ENCODE results near the gene TBKBP1. TPM values are rescaled to one million over a fixed set of nuclear protein-coding genes. Genes with fewer than 3 reads are reported as not detected.

TBKBP1 gene
- total and polyA plus RNA-seq, 2 of the 4 experiments (the other 2 are of a cell fraction) = 3.4 to 8.5 TPM

GRCh38 chr17:47715669-47716325 lies 21.8 kb downstream of the TBKBP1 start:
- H3K27ac ChIP-seq (ENCODE audit: insufficient read depth, low read length) = no peak overlapping the region
- no peaks in the 10 kb centered on the region for H3K79me1 ChIP-seq (ENCODE audit: low read depth in 1 of 2, low read length in 2 of 2)
- H4K20me1 ChIP-seq (ENCODE audit: insufficient read depth, low read length) = peaks cover 36% of the 10 kb centered on the region
- no peak overlapping the region for H2BK5ac ChIP-seq (ENCODE audit: low read depth, low read length, poor library complexity, severe bottlenecking)
- no peak overlapping the region for H2AFZ ChIP-seq (replicated peaks; ENCODE audit: low read length, poor library complexity)
- no peak overlapping the region for H2BK20ac ChIP-seq (ENCODE audit: low read depth, low read length)
- no peak overlapping the region for H4K5ac ChIP-seq (ENCODE audit: low read depth, low read length)
- ChIA-PET POLR2A (ENCODE audit: unreplicated experiment) (no interaction called here), CTCF (no interaction called here)
- peaks cover 83% of the 10 kb centered on the region for H3K27me3 ChIP-seq (ENCODE audit: control insufficient read depth, insufficient read depth, low read length)
- H3K4me2 ChIP-seq (ENCODE audit: low read depth, low read length) = no peak overlapping the region
- H4K91ac ChIP-seq (ENCODE audit: insufficient read depth, low read depth, low read length) = no peak overlapping the region
- intact Hi-C loops (cut with micrococcal nuclease) (no loop called here), dilution Hi-C loops (cut with HindIII; ENCODE audit: low sequenced_read_pairs, unreplicated experiment) (no loop called here), in situ Hi-C loops (cut with MboI; ENCODE audit: low sequenced_read_pairs) (no loop called here)
- no peak overlapping the region for H3K18ac ChIP-seq (ENCODE audit: low read depth, low read length)
- no CpG with 5 or more reads among the region's 10 CpGs for WGBS, 2 experiments (ENCODE audit: extremely low coverage in 2 of 2, insufficient read length in 1 of 2)
- TF ChIP-seq ELK1 (IDR thresholded peaks at IDR 0.05; ENCODE audit: borderline replicate concordance, low read depth, low read length) (no peak), RCOR1 (IDR thresholded peaks at IDR 0.05; ENCODE audit: insufficient replicate concordance, low read length) (no peak), CTCF (conservative IDR thresholded peaks at IDR 0.05; ENCODE audit: low read depth, low read length) (no peak), CEBPB (IDR thresholded peaks at IDR 0.05; ENCODE audit: low read depth, low read length) (no peak), USF2 (IDR thresholded peaks at IDR 0.05; ENCODE audit: low read depth, low read length) (no peak), RAD21 (IDR thresholded peaks at IDR 0.05; ENCODE audit: low read length) (no peak), CHD1 (IDR thresholded peaks at IDR 0.05; ENCODE audit: low read depth, low read length) (no peak), MAFK (IDR thresholded peaks at IDR 0.05; ENCODE audit: low read depth, low read length) (no peak), RFX5 (IDR thresholded peaks at IDR 0.05; ENCODE audit: low read depth, low read length) (no peak), BHLHE40 (IDR thresholded peaks at IDR 0.05; ENCODE audit: low read depth, low read length) (no peak), POLR2A (IDR thresholded peaks at IDR 0.05; ENCODE audit: low read depth, low read length) (no peak), SMC3 (IDR thresholded peaks at IDR 0.05; ENCODE audit: low read depth, low read length) (no peak), MXI1 (IDR thresholded peaks at IDR 0.05; ENCODE audit: borderline replicate concordance, low read depth, low read length) (no peak), MAZ (IDR thresholded peaks at IDR 0.05; ENCODE audit: borderline replicate concordance, low read depth, low read length) (no peak), FOS (IDR thresholded peaks at IDR 0.05; ENCODE audit: low read depth, low read length) (no peak), NFE2L2 (IDR thresholded peaks at IDR 0.05; ENCODE audit: low read depth, low read length) (no peak)
- H3K23ac ChIP-seq (ENCODE audit: low read depth, low read length) = no peak overlapping the region
- H3K9ac ChIP-seq (ENCODE audit: low read depth, low read length) = no peak overlapping the region
- DNase-seq (no peak), ATAC-seq (ENCODE audit: low read depth) (no peak)
- no peak overlapping the region for H2BK120ac ChIP-seq (ENCODE audit: low read depth, low read length)
- H3K4me1 ChIP-seq (ENCODE audit: control insufficient read depth, insufficient read depth, low read length) = peaks cover 22% of the 10 kb centered on the region
- peaks cover 4% of the 10 kb centered on the region; the same call in 1 of the 2 replicates for H3K36me3 ChIP-seq (ENCODE audit: control insufficient read depth, insufficient read depth, low read length)
- no peak overlapping the region for H2BK15ac ChIP-seq (ENCODE audit: low read depth, low read length)
- H2AK5ac ChIP-seq (ENCODE audit: low read depth, low read length) = no peak overlapping the region
- H3K9me3 ChIP-seq (ENCODE audit: control insufficient read depth, insufficient read depth, low read length) = no peaks in the 10 kb centered on the region
- no peak overlapping the region for H3K4ac ChIP-seq (ENCODE audit: low read depth, low read length)
- no peak overlapping the region for H4K8ac ChIP-seq (ENCODE audit: low read depth in 2 of 2, low read length in 2 of 2)
- H3K4me3 ChIP-seq (ENCODE audit: insufficient read depth, low read depth, low read length) = no peak overlapping the region
- no peak overlapping the region for H3K56ac ChIP-seq (ENCODE audit: extremely low read depth, insufficient read depth, low read length)
- no peak overlapping the region for H2AK9ac ChIP-seq (replicated peaks; ENCODE audit: low read depth, low read length, poor library complexity)
- H3K9me1 ChIP-seq (ENCODE audit: insufficient read depth, low read length) = peaks cover 5% of the 10 kb centered on the region; the same call in 1 of the 2 replicates
- H3K14ac ChIP-seq (replicated peaks; ENCODE audit: low read depth, low read length) = no peak overlapping the region
- no TSS peak for BruUV-seq (replicated peaks)

All from IMR-90 (cell line).